MM.1S (cell line): Measurements from ENCODE around the gene SPATA22.

Source experiments
- DNase-seq: peaks from one replicate; pipeline ENCODE4 v3.0.0-alpha.2; 2015
- H2AFZ ChIP-seq: fragments of 300-600 bp; sonication (generic); 2 replicates; pipeline ENCODE4 v1.6.0; 2016; ENCODE audit warnings: antibody characterized with exemption, low read length
- H3F3A ChIP-seq: fragments of 300-600 bp; sonication (generic); 2 replicates; pipeline ENCODE4 v1.6.1; 2016; ENCODE audit warnings: mild to moderate bottlenecking, antibody characterized with exemption, low read length, moderate library complexity, mixed read lengths; ENCODE audit not compliant: insufficient read depth
- H3K27ac ChIP-seq: fragments of 300-600 bp; sonication (generic); 2 replicates; pipeline ENCODE4 v1.5.1; 2016; ENCODE audit warnings: mild to moderate bottlenecking, low read length
- H3K27me3 ChIP-seq: fragments of 300-600 bp; sonication (generic); replicated peaks from 2 replicates; pipeline ENCODE4 v1.6.0; 2016; ENCODE audit warnings: low read length; ENCODE audit not compliant: insufficient read depth
- H3K36me3 ChIP-seq: fragments of 300-600 bp; sonication (generic); replicated peaks from 2 replicates; pipeline ENCODE4 v1.6.1; 2016; ENCODE audit warnings: mild to moderate bottlenecking, low read length, mixed read lengths; ENCODE audit not compliant: insufficient read depth
- H3K4me1 ChIP-seq: fragments of 300-600 bp; sonication (generic); 2 replicates; pipeline ENCODE4 v1.6.1; 2016; ENCODE audit warnings: low read length, mixed read lengths
- H3K4me2 ChIP-seq: fragments of 300-600 bp; sonication (generic); 2 replicates; pipeline ENCODE4 v1.6.0; 2016; ENCODE audit warnings: low read depth, low read length
- H3K4me3 ChIP-seq: fragments of 300-600 bp; sonication (generic); 2 replicates; pipeline ENCODE4 v1.5.1; 2016; ENCODE audit warnings: low read length, mixed read lengths
- H3K79me2 ChIP-seq: fragments of 300-600 bp; sonication (generic); 2 replicates; pipeline ENCODE4 v1.6.1; 2016; ENCODE audit warnings: mixed run types, low read length, mixed read lengths
- H3K9ac ChIP-seq: fragments of 300-600 bp; sonication (generic); 2 replicates; pipeline ENCODE4 v1.6.1; 2016; ENCODE audit warnings: low read length, mixed read lengths
- H3K9me2 ChIP-seq: fragments of 300-600 bp; sonication (generic); replicated peaks from 2 replicates; pipeline ENCODE4 v1.6.1; 2016; ENCODE audit warnings: mild to moderate bottlenecking, low read length, mixed read lengths; ENCODE audit not compliant: insufficient read depth
- H3K9me3 ChIP-seq: fragments of 300-600 bp; sonication (generic); replicated peaks from 2 replicates; pipeline ENCODE4 v1.6.1; 2016; ENCODE audit warnings: mild to moderate bottlenecking, low read length, mixed read lengths; ENCODE audit not compliant: insufficient read depth
- H4K20me1 ChIP-seq: fragments of 300-600 bp; sonication (generic); 2 replicates; pipeline ENCODE4 v1.6.1; 2016; ENCODE audit warnings: mild to moderate bottlenecking, low read length, moderate library complexity, mixed read lengths; ENCODE audit not compliant: insufficient read depth
- CTCF ChIP-seq: fragments of 300-600 bp; sonication (generic); IDR thresholded peaks from 2 replicates; pipeline ENCODE4 v1.5.1; 2016; ENCODE audit warnings: antibody characterized with exemption, low read length, mixed read lengths
- EZH2 ChIP-seq: fragments of 300-600 bp; sonication (generic); optimal IDR thresholded peaks from 2 replicates; pipeline ENCODE3; 2017; ENCODE audit warnings: low read depth, mild to moderate bottlenecking, antibody characterized with exemption, low read length, mixed read lengths
- EZH2phosphoT487 ChIP-seq: fragments of 300-600 bp; sonication (generic); IDR thresholded peaks from 2 replicates; pipeline ENCODE4 v1.6.1; 2018; ENCODE audit warnings: antibody characterized with exemption, low read length

Gene SPATA22

GRCh38 chr17:3506054-3506453, 34.4 kb upstream of the SPATA22 start:
- Histone ChIP-seq H3K4me2 (no peak overlapping the region), H4K20me1 (no peaks in the 10 kb centered on the region), H3K79me2 (no peaks in the 10 kb centered on the region), H3K9me3 (no peaks in the 10 kb centered on the region), H2AFZ (no peak overlapping the region), H3K9ac (no peak overlapping the region), H3K4me1 (no peaks in the 10 kb centered on the region), H3K9me2 (no peaks in the 10 kb centered on the region), H3K27me3 (no peaks in the 10 kb centered on the region), H3F3A (no peaks in the 10 kb centered on the region), H3K27ac (no peak overlapping the region), H3K4me3 (no peak overlapping the region), H3K36me3 (no peaks in the 10 kb centered on the region)
- no peak for DNase-seq
- TF ChIP-seq EZH2phosphoT487 (no peak), CTCF (no peak), EZH2 (no peak)

- TF ChIP-seq EZH2: no peak
- TF ChIP-seq CTCF: no peak
- no peak for TF ChIP-seq EZH2phosphoT487
- H3K4me1 ChIP-seq: no peaks in the 10 kb centered on the region
These were observed 33.4 kb upstream of the SPATA22 start for GRCh38 chr17:3505008-3505407.

GRCh38 chr17:3503285-3503684, 31.7 kb upstream of the SPATA22 start:
- H3K9ac ChIP-seq: no peak overlapping the region
- no peak overlapping the region for H3K27ac ChIP-seq
- H2AFZ ChIP-seq: no peak overlapping the region
- H3K4me2 ChIP-seq: no peak overlapping the region
- no peak for DNase-seq
- H3K79me2 ChIP-seq: no peaks in the 10 kb centered on the region
- no peaks in the 10 kb centered on the region for H4K20me1 ChIP-seq
- no peaks in the 10 kb centered on the region for H3K4me1 ChIP-seq
- H3K36me3 ChIP-seq: no peaks in the 10 kb centered on the region
- H3F3A ChIP-seq: no peaks in the 10 kb centered on the region
- H3K9me2 ChIP-seq: no peaks in the 10 kb centered on the region
- H3K4me3 ChIP-seq: no peak overlapping the region
- no peak for TF ChIP-seq CTCF
- no peak for TF ChIP-seq EZH2phosphoT487
- H3K27me3 ChIP-seq: no peaks in the 10 kb centered on the region
- H3K9me3 ChIP-seq: no peaks in the 10 kb centered on the region

More at GRCh38 chr17:3505008-3505407, 33.4 kb upstream of the SPATA22 start:
- H3F3A ChIP-seq: no peaks in the 10 kb centered on the region
- no peak overlapping the region for H3K4me3 ChIP-seq
- H3K9me2 ChIP-seq: no peaks in the 10 kb centered on the region
- no peak overlapping the region for H3K27ac ChIP-seq
- no peaks in the 10 kb centered on the region for H3K9me3 ChIP-seq
- H4K20me1 ChIP-seq: no peaks in the 10 kb centered on the region
- no peaks in the 10 kb centered on the region for H3K79me2 ChIP-seq
- no peaks in the 10 kb centered on the region for H3K36me3 ChIP-seq
- H2AFZ ChIP-seq: no peak overlapping the region
- H3K9ac ChIP-seq: no peak overlapping the region
- no peak for DNase-seq
- no peaks in the 10 kb centered on the region for H3K27me3 ChIP-seq
- no peak overlapping the region for H3K4me2 ChIP-seq
